Chondrocyte (in vitro differentiated cells): ENCODE measurements around the gene IRAK1BP1. TPM values are rescaled to one million over a fixed set of nuclear protein-coding genes. Genes with fewer than 3 reads are reported as not detected.
A peak's percentile ranks its signal among the peaks of the same experiment; 100 is the strongest.

Source experiments
- DNase-seq: peaks from one replicate; pipeline ENCODE4 v3.0.0; 2021; ENCODE audit warnings: mixed read lengths, low spot score
- H3K27ac Mint-ChIP-seq: one replicate; pipeline ENCODE4 v1.8.0; 2021; ENCODE audit warnings: mild to moderate bottlenecking, moderate library complexity, mixed read lengths; ENCODE audit not compliant: unreplicated experiment
- H3K27me3 Mint-ChIP-seq: 2 replicates; pipeline ENCODE4 v1.8.0; 2021; ENCODE audit warnings: low read depth, mixed read lengths
- H3K36me3 Mint-ChIP-seq: 2 replicates; pipeline ENCODE4 v1.8.0; 2021; ENCODE audit warnings: low read depth, mixed read lengths
- H3K4me1 Mint-ChIP-seq: 2 replicates; pipeline ENCODE4 v1.8.0; 2021; ENCODE audit warnings: low read depth, mild to moderate bottlenecking, mixed read lengths
- H3K4me3 Mint-ChIP-seq: one replicate; pipeline ENCODE4 v1.8.0; 2021; ENCODE audit warnings: mild to moderate bottlenecking, moderate library complexity, mixed read lengths; ENCODE audit not compliant: unreplicated experiment
- H3K9me3 Mint-ChIP-seq: 2 replicates; pipeline ENCODE4 v1.8.0; 2021; ENCODE audit warnings: low read depth, mixed read lengths
- CTCF ChIP-seq: fragments of 200-600 bp; sonication (generic); IDR thresholded peaks from 2 replicates; pipeline ENCODE4 v1.5.0; 2021; ENCODE audit warnings: antibody characterized with exemption, mild to moderate bottlenecking, moderate library complexity
- total RNA-seq: library from RNA; stranded (reverse); gene quantifications from 3 replicates; pipeline ENCODE4 v1.2.1, GENCODE V29; 2021

IRAK1BP1 gene
- total RNA-seq, 1 donor from 2014 or later, result 1.3 TPM

- Mint-ChIP-seq H3K9me3 (no peaks in the 10 kb centered on the region), H3K27ac (no peak overlapping the region), H3K4me3 (no peak overlapping the region), H3K4me1 (no peaks in the 10 kb centered on the region), H3K27me3 (peaks cover 25% of the 10 kb centered on the region), H3K36me3 (no peaks in the 10 kb centered on the region)
- DNase-seq, result no peak
- TF ChIP-seq CTCF, result no peak
Observed at GRCh38 chr6:78832091-78832808, 35.1 kb upstream of the IRAK1BP1 start.

GRCh38 chr6:78835817-78836216, 31.5 kb upstream of the IRAK1BP1 start:
- no peaks in the 10 kb centered on the region for H3K4me1 Mint-ChIP-seq
- peaks cover 24% of the 10 kb centered on the region for H3K27me3 Mint-ChIP-seq
- H3K36me3 Mint-ChIP-seq, result no peaks in the 10 kb centered on the region
- no peak for DNase-seq
- no peaks in the 10 kb centered on the region for H3K9me3 Mint-ChIP-seq
- TF ChIP-seq CTCF, result peak; percentile 78
- no peak overlapping the region for H3K4me3 Mint-ChIP-seq
- H3K27ac Mint-ChIP-seq, result no peak overlapping the region

GRCh38 chr6:78836598-78836997, 30.8 kb upstream of the IRAK1BP1 start:
- TF ChIP-seq CTCF, result no peak
- H3K9me3 Mint-ChIP-seq, result no peaks in the 10 kb centered on the region
- peaks cover 24% of the 10 kb centered on the region for H3K27me3 Mint-ChIP-seq
- no peak for DNase-seq
- no peaks in the 10 kb centered on the region for H3K4me1 Mint-ChIP-seq
- no peak overlapping the region for H3K4me3 Mint-ChIP-seq
- no peak overlapping the region for H3K27ac Mint-ChIP-seq
- no peaks in the 10 kb centered on the region for H3K36me3 Mint-ChIP-seq

GRCh38 chr6:78841111-78841510, 26.2 kb upstream of the IRAK1BP1 start:
- no peak overlapping the region for H3K4me3 Mint-ChIP-seq
- no peaks in the 10 kb centered on the region for H3K9me3 Mint-ChIP-seq
- no peak for DNase-seq
- no peaks in the 10 kb centered on the region for H3K4me1 Mint-ChIP-seq
- no peak overlapping the region for H3K27ac Mint-ChIP-seq
- no peak for TF ChIP-seq CTCF
- peaks cover 16% of the 10 kb centered on the region for H3K27me3 Mint-ChIP-seq
- no peaks in the 10 kb centered on the region for H3K36me3 Mint-ChIP-seq

- no peak overlapping the region for H3K4me3 Mint-ChIP-seq
- no peaks in the 10 kb centered on the region for H3K9me3 Mint-ChIP-seq
- H3K27ac Mint-ChIP-seq, result no peak overlapping the region
- no peaks in the 10 kb centered on the region for H3K4me1 Mint-ChIP-seq
- no peak for TF ChIP-seq CTCF
- no peaks in the 10 kb centered on the region for H3K36me3 Mint-ChIP-seq
- H3K27me3 Mint-ChIP-seq, result peaks cover 5% of the 10 kb centered on the region
- no peak for DNase-seq
Observed at GRCh38 chr6:78842953-78843352, 24.4 kb upstream of the IRAK1BP1 start.
